ENCODE results near the gene ZC3H12D. TPM values are rescaled to one million over a fixed set of nuclear protein-coding genes. Genes with fewer than 3 reads are reported as not detected.

The ZC3H12D gene
- total RNA-seq, 3 donors from 2014 or later (not counting 1 experiment from before 2014, with no cell fraction given) = 0.49 to 7.7 (median 4.1) TPM

GRCh38 chr6:149450679-149451375 lies 34.0 kb downstream of the ZC3H12D start:
- intact Hi-C loops (cut with micrococcal nuclease) = no loop called here

GRCh38 chr6:149449831-149450678 lies 34.8 kb downstream of the ZC3H12D start:
- H3K27ac Mint-ChIP-seq = no peak overlapping the region
- no peaks in the 10 kb centered on the region for H3K9me3 Mint-ChIP-seq
- no peaks in the 10 kb centered on the region for H3K4me1 Mint-ChIP-seq
- no peak overlapping the region for H3K4me3 ChIP-seq (ENCODE audit: low read length)
- peaks cover 5% of the 10 kb centered on the region for H3K4me1 ChIP-seq (ENCODE audit: control insufficient read depth, insufficient read depth, low read length)
- ATAC-seq (no peak), DNase-seq (no peak)
- H3K27me3 ChIP-seq (ENCODE audit: control insufficient read depth, insufficient read depth, low read length) = no peaks in the 10 kb centered on the region
- TF ChIP-seq CTCF (IDR thresholded peaks at IDR 0.05) = no peak
- intact Hi-C loops (cut with micrococcal nuclease) = no loop called here
- H3K9me3 ChIP-seq (ENCODE audit: control insufficient read depth, insufficient read depth, low read length) = no peaks in the 10 kb centered on the region
- peaks cover 6 to 9% of the 10 kb centered on the region in 2 donors for H3K27me3 Mint-ChIP-seq (ENCODE audit: low read depth in 2 of 2)
- H3K36me3 Mint-ChIP-seq = no peaks in the 10 kb centered on the region
- no peak overlapping the region for H3K27ac ChIP-seq (ENCODE audit: low read length)
- H3K36me3 ChIP-seq (ENCODE audit: control insufficient read depth, insufficient read depth, low read length) = no peaks in the 10 kb centered on the region
- 90% methylated on average over 14 of the region's 14 CpGs for WGBS (ENCODE audit: insufficient coverage)
- peak overlapping the region; percentile 60 for H3K4me3 Mint-ChIP-seq

More at GRCh38 chr6:149450679-149451375, 34.0 kb downstream of the ZC3H12D start:
- no peak overlapping the region for H3K4me3 ChIP-seq (ENCODE audit: low read length)
- H3K27ac ChIP-seq (ENCODE audit: low read length) = no peak overlapping the region
- Mint-ChIP-seq H3K4me1 (no peaks in the 10 kb centered on the region), H3K4me3 (peak overlapping the region; percentile 60), H3K27me3 (ENCODE audit: low read depth in 2 of 2) (peaks cover 6 to 9% of the 10 kb centered on the region in 2 donors), H3K27ac (no peak overlapping the region), H3K36me3 (no peaks in the 10 kb centered on the region), H3K9me3 (no peaks in the 10 kb centered on the region)
- 22% methylated on average over 89 of the region's 89 CpGs for WGBS (ENCODE audit: insufficient coverage)
- no peaks in the 10 kb centered on the region for H3K9me3 ChIP-seq (ENCODE audit: control insufficient read depth, insufficient read depth, low read length)
- no peak for TF ChIP-seq CTCF (IDR thresholded peaks at IDR 0.05)
- H3K27me3 ChIP-seq (ENCODE audit: control insufficient read depth, insufficient read depth, low read length) = no peaks in the 10 kb centered on the region
- DNase-seq = no peak
- H3K4me1 ChIP-seq (ENCODE audit: control insufficient read depth, insufficient read depth, low read length) = peaks cover 5% of the 10 kb centered on the region
- no peaks in the 10 kb centered on the region for H3K36me3 ChIP-seq (ENCODE audit: control insufficient read depth, insufficient read depth, low read length)
- ATAC-seq = peak in 1 of 3 donors; percentile 30

- Mint-ChIP-seq H3K9me3 (no peaks in the 10 kb centered on the region), H3K27ac (no peak overlapping the region), H3K4me1 (no peaks in the 10 kb centered on the region), H3K4me3 (no peak overlapping the region), H3K27me3 (ENCODE audit: low read depth in 2 of 2) (peaks cover 6 to 9% of the 10 kb centered on the region in 2 donors), H3K36me3 (no peaks in the 10 kb centered on the region)
- WGBS (ENCODE audit: insufficient coverage) = 88% methylated on average over 4 of the region's 5 CpGs
- H3K36me3 ChIP-seq (ENCODE audit: control insufficient read depth, insufficient read depth, low read length) = no peaks in the 10 kb centered on the region
- no peak for TF ChIP-seq CTCF (IDR thresholded peaks at IDR 0.05)
- H3K4me1 ChIP-seq (ENCODE audit: control insufficient read depth, insufficient read depth, low read length) = peaks cover 5% of the 10 kb centered on the region
- H3K27ac ChIP-seq (ENCODE audit: low read length) = no peak overlapping the region
- no peak for DNase-seq
- intact Hi-C loops (cut with micrococcal nuclease) = no loop called here
- no peak for ATAC-seq
- no peaks in the 10 kb centered on the region for H3K9me3 ChIP-seq (ENCODE audit: control insufficient read depth, insufficient read depth, low read length)
- H3K27me3 ChIP-seq (ENCODE audit: control insufficient read depth, insufficient read depth, low read length) = no peaks in the 10 kb centered on the region
- no peak overlapping the region for H3K4me3 ChIP-seq (ENCODE audit: low read length)
These were observed 35.9 kb downstream of the ZC3H12D start for GRCh38 chr6:149448821-149449453.
